CD4-positive, alpha-beta T cell treated with Interleukin-4 for 1 hour (primary cell): ENCODE measurements around the gene GLRX.

Experiments used
- DNase-seq, 2 donors: peaks; one replicate each; pipeline ENCODE4 v3.0.0-alpha.2; 2020 to 2022

The GLRX gene

GRCh38 chr5:95779611-95780010 is 42.9 kb downstream of the GLRX start:
- DNase-seq, result no peak

GRCh38 chr5:95778713-95779436 is 43.7 kb downstream of the GLRX start:
- DNase-seq, result no peak

- DNase-seq, result no peak
Observed at GRCh38 chr5:95777441-95777840, 45.1 kb downstream of the GLRX start.

GRCh38 chr5:95773335-95774059 is 49.0 kb downstream of the GLRX start:
- DNase-seq, result no peak

- no peak for DNase-seq
Observed at GRCh38 chr5:95771892-95772291, 50.6 kb downstream of the GLRX start.

GRCh38 chr5:95770830-95771708 is 51.5 kb downstream of the GLRX start:
- no peak for DNase-seq

GRCh38 chr5:95768731-95769130 is 53.8 kb downstream of the GLRX start:
- DNase-seq, result no peak

GRCh38 chr5:95763941-95764340 is 58.6 kb downstream of the GLRX start:
- DNase-seq, result no peak
